NCI-H2171 treated with DMSO at 0.1 percent for 48 hours (cell line): ENCODE measurements around the gene CACNA1C.

ENCODE experiments used
- DNase-seq: peaks from one replicate; lab custom pipeline; 2025; lab: John Stamatoyannopoulos, UW

CACNA1C gene

GRCh38 chr12:2559931-2560330, 507.1 kb downstream of the CACNA1C start:
- no peak for DNase-seq

- no peak for DNase-seq
Measured at GRCh38 chr12:2560356-2560755, 507.6 kb downstream of the CACNA1C start.

GRCh38 chr12:2561367-2561766, 508.6 kb downstream of the CACNA1C start:
- no peak for DNase-seq

- no peak for DNase-seq
Measured at GRCh38 chr12:2562400-2562799, 509.6 kb downstream of the CACNA1C start.

- no peak for DNase-seq
Measured at GRCh38 chr12:2563709-2564108, 510.9 kb downstream of the CACNA1C start.

- no peak for DNase-seq
Measured at GRCh38 chr12:2566161-2566560, 513.4 kb downstream of the CACNA1C start.

- DNase-seq, result no peak
Measured at GRCh38 chr12:2567711-2568110, 514.9 kb downstream of the CACNA1C start.

GRCh38 chr12:2570562-2570961, 517.8 kb downstream of the CACNA1C start:
- no peak for DNase-seq

GRCh38 chr12:2574355-2574935, 521.7 kb downstream of the CACNA1C start:
- DNase-seq, result peak; percentile 90

- DNase-seq, result no peak
Measured at GRCh38 chr12:2575245-2575644, 522.5 kb downstream of the CACNA1C start.

- DNase-seq, result no peak
Measured at GRCh38 chr12:2578211-2578610, 525.4 kb downstream of the CACNA1C start.

GRCh38 chr12:2578772-2579171, 526.0 kb downstream of the CACNA1C start:
- no peak for DNase-seq

- DNase-seq, result no peak
Measured at GRCh38 chr12:2580821-2581220, 528.0 kb downstream of the CACNA1C start.

GRCh38 chr12:2581293-2582045, 528.7 kb downstream of the CACNA1C start:
- DNase-seq, result no peak

GRCh38 chr12:2582631-2583030, 529.8 kb downstream of the CACNA1C start:
- DNase-seq, result no peak

- no peak for DNase-seq
Measured at GRCh38 chr12:2583091-2583497, 530.3 kb downstream of the CACNA1C start.

- no peak for DNase-seq
Measured at GRCh38 chr12:2583642-2584401, 531.0 kb downstream of the CACNA1C start.

- DNase-seq, result peak; percentile 99
Measured at GRCh38 chr12:2586156-2587038, 533.6 kb downstream of the CACNA1C start.

- no peak for DNase-seq
Measured at GRCh38 chr12:2588345-2588744, 535.6 kb downstream of the CACNA1C start.

- DNase-seq, result no peak
Measured at GRCh38 chr12:2589381-2589780, 536.6 kb downstream of the CACNA1C start.

- no peak for DNase-seq
Measured at GRCh38 chr12:2593045-2593444, 540.3 kb downstream of the CACNA1C start.

- no peak for DNase-seq
Measured at GRCh38 chr12:2596441-2596840, 543.7 kb downstream of the CACNA1C start.
